HG03103 (cell line): ENCODE measurements around the gene ZFC3H1.
"Not testable (repeated sequence)": the region's sequence is repeated elsewhere in the genome, so short reads cannot be mapped to it uniquely, and the experiment has no call there.

ENCODE experiments used
- ATAC-seq: cut with Tn5 transposase; IDR thresholded peaks from one replicate; pipeline ENCODE4 v1.9.1; 2021; ENCODE audit warnings: low read depth; ENCODE audit not compliant: unreplicated experiment

Gene ZFC3H1

DNA sequence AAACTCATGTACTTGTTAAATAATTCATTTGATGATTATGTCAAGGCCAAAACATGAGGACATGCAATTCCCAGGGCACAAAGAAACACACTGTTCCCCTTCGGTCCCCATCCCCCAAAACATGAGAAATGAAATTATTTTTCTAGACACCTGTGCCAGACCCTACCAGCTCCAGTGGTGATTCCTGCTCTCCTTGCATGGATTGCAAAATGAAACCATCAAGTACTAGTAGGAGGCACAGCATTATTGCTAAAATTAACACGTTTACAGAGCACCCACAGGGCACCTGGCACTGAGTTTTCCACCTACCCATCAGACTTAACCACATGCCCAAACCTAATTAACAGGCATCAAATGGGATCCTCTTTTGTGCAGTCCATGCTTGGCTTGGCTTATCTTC lies 76.6 kb downstream of the ZFC3H1 start:
- ATAC-seq: no peak

DNA sequence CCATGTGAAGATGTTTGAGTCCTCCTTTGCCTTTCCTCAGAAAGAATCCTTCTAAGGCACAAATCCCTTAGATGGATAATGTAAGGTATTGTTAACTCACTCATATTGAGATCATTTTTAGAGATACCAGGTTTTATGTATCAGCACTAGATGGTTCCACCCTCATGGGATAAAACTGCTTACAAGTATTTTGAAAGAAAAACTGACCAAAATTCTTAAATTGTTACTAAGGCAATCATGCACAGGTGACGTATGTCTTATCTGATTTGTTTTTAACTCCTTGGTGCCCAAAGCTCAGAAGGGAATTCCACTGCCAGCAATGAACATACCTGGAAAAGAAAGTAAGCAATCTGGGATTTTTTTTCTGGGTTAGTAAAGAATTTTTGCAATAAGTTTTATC lies 78.4 kb downstream of the ZFC3H1 start:
- ATAC-seq: no peak

DNA sequence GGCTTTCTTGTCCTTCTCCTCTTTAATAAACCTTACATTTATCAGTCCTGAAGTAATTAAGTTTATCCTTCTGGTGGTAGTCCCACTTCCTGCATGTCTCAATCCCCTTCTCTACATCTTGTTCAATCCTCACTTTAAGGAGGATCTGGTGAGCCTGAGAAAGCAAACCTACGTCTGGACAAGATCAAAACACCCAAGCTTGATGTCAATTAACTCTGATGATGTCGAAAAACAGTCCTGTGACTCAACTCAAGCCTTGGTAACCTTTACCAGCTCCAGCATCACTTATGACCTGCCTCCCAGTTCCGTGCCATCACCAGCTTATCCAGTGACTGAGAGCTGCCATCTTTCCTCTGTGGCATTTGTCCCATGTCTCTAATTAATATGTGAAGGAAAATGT lies 79.3 kb downstream of the ZFC3H1 start:
- ATAC-seq: no peak

DNA sequence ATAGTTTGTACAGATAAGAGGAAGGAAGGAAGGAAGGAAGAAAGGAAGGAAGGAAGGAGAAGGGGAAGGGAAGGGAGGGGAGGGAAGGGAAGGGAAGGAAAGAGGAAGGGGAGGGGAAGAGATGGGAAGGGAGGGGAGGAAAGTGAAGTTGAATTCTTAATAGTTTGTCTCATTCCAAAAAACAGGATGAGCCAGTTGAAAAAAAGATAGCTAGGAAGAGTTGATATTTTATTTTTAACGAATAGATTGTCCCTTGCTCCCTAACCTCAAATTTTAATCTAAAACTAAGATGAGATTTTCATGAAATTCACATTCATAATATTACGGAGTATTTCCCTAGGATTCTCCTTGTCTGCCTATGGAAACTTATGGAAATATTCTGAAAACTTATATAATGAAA lies 80.7 kb downstream of the ZFC3H1 start:
- ATAC-seq: no peak

DNA sequence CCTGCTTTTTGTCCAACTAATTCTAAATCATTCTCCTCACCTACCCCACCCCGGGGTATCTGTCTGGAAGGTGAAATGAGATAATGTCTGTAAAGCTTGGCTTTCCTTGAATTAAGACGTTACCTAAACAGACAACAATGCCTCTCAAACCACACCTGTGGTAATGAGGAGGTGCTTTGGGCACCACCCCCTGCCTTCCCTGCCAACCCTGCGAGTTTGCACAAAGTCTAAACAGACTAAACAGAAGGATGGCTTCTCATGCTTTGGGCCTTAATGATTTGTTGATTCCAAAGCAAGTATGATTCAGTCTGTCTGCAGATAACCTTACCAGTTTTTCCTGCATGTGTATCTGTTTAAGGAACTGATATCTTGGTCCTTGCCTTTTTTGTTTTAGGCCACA lies 82.4 kb downstream of the ZFC3H1 start:
- ATAC-seq: no peak

DNA sequence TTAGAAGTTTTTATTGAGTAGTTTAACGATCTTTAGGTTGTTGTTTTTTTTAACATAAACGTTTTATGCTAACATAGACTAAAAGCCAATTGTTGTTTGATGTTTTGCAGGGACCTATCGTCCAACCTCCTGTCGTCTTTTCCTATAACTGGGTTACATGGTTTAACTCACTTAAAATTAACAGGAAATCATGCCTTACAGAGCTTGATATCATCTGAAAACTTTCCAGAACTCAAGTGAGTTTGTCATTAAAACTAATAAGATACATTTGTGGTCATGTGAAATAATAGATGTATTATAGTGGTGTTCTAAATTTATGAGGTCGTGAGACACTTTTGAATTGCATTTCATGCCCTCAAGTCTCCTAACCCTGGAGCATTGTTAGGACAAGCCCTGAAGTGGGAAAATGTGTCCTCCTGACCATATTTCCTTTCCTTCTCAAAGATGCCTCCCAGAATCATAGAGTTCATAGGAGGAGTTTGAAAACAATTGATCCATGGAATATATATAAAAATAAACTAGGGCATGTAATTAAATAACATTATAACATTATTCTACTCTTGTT lies 84.9 kb downstream of the ZFC3H1 start:
- no peak for ATAC-seq

DNA sequence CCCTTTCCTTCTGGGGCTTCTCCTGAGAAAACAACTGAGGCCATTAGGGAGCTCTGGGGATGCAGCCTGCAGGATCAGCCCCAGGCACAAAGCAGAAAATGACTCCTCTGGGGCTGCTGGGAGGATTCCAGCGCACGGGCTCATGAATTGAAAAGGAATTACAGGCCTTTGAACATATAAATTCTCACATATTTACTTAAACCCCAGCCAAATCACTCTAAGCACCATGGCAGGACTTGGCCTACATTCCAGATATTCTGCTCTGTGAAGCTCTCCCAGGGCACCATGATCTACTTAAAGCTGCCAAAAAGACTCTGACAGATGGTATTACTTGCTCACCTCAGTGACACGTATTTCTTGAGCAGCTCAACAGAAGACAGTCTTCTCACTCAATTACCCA lies 87.2 kb downstream of the ZFC3H1 start:
- no peak for ATAC-seq

DNA sequence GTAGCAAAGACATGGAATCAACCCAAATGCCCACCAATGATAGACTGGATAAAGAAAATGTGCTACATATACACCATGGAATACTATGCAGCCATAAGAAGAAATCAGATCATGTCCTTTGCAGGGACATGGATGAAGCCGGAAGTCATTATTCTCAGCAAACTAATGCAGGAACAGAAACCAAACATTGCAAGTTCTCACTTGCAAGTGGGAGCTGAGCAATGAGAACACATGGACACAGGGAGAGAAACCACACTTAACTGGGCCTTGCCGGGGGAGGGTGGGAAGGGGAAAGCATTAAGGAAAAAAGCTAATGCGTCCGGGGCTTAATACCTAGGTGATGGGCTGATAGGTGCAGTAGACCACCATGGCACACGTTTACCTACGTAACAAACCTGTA lies 93.8 kb downstream of the ZFC3H1 start:
- not testable (repeated sequence) for ATAC-seq

DNA sequence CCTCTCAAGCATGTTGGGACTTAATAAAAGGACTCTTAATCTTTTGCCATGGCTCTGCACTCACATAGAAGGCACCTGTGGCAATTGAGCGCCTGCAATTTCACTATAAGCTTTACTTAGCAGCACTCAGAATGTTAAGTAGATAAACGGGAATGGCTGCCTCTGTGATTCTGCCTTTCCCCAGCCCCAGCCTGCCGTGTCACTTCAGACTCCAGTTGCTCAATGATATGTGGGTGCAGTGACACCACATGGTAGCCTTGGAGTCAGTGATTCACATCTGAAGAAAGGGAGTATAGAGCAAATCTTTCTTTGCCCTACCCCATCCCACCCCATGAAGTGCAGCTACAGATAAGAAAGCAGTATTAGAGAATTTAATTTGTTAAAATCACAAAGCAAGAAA lies 96.1 kb downstream of the ZFC3H1 start:
- no peak for ATAC-seq

DNA sequence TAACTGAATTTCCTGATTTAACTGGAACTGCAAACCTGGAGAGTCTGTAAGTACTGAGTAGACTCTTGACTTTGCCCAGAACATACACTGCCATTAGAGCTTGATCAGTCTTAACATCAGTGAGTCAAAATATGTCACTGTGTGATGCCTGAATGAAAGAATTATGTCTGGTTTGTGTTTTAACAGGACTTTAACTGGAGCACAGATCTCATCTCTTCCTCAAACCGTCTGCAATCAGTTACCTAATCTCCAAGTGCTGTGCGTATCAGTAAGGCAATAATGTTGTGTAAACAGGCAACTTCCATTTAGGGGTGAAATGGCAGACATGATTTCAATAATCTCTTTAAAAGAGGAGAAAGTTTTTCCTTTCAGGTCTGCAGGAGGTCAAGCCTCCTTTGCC lies 97.0 kb downstream of the ZFC3H1 start:
- no peak for ATAC-seq

DNA sequence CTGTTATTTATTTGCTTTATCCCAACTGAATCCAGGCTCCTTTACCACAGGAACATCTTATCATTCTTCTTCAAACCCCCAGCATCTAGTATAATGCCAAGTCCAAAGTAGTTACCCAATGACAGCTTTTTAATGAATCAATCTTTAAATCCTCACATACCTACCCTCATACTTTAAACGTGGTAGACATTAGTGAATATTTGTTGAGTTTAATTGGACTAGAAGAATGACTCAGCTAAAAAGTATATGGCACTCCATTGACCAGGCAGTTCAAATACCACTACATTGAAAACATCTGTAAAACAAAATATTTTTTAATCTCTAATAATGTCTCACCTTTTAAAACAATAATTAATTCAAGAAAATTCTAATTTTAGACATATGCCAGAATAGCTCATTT lies 98.1 kb downstream of the ZFC3H1 start:
- no peak for ATAC-seq

DNA sequence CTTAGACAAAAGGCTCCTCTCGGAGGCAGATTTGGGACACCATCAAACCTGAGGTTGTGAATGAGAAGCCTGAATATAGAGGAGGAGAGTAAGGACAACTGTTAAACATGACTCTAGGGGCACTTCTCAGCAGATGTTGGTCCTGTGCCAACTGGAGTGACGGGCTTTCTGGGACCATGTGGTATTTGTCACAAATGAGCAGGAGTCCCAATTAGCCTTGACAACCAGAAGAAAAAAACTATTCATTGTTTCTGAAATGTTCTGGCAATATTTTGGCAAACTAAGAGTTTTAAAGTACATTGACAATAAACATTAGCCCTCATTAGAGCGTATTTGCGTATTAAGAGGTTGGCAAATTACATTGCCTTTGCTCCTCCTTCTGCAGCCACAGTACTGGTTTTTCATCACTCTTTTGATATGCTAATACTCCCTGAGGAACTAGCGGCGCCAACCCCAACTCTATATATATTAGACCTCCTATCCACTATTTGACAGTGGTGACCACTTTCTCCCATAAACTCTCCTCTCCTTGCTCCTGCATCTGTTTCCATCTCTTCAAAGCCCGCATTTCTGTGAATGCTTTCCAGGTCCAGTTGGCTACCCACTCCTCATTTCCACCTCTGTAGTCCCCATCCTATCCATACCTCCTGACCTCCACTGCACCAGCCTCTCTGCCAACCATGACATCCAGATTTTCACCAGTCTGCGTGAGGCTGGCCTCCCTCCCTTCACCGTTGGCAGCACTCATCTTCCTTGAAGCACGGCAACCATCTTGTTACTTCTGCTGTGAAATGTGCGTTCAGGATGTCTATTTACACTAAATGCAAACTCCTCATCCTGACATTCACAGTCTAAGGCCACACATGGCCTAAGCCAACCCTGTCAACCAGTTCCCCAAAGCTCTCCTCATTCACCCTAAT lies 100.7 kb downstream of the ZFC3H1 start:
- ATAC-seq: no peak
